ENCODE measurements around the gene CRHR1.
"Not testable (repeated sequence)": the region's sequence is repeated elsewhere in the genome, so short reads cannot be mapped to it uniquely, and the experiment has no call there.

Gene CRHR1

DNA sequence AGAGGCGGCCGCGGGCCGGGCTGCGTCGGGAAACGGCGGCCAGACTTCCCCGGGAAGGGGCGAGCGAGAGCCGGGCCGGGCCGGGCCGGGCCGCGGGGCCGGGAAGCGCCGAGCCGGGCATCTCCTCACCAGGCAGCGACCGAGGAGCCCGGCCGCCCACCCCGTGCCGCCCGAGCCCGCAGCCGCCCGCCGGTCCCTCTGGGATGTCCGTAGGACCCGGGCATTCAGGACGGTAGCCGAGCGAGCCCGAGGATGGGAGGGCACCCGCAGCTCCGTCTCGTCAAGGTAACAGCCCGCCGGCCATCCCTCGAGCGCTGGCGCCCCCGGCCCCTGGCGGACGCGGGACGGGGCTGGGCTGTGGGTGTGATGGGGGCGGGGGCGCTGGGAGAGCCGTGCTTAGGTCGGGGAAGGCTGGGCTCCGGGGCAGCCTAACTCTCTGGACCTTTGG, at the start of gene CRHR1:
Gene CRHR1, plus strand, starts transcription at position 28 of the 448 bp plus-strand sequence. Its CDS starts 225 bp downstream, at position 253.
- peak; percentile 52 for DNase-seq

DNA sequence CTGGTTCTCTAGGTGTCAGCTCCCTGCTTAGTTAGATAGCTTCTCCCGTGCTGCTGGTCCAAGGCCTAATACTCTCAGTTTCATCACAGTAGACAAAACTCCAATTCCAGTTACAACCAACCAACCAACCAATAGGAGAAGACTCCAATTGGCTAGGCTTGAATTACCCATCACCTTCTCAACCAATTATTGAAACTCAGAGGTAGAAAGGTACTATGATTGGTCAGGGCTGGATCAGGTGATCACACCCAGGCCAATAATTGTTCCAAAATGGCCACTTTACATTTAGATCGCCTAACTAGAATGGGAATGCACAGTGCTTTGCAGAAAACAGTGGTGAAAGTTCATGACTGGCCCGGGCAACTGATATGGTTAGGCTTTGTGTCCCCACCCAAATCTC, 49.5 kb upstream of the CRHR1 start:
- no peak for DNase-seq

DNA sequence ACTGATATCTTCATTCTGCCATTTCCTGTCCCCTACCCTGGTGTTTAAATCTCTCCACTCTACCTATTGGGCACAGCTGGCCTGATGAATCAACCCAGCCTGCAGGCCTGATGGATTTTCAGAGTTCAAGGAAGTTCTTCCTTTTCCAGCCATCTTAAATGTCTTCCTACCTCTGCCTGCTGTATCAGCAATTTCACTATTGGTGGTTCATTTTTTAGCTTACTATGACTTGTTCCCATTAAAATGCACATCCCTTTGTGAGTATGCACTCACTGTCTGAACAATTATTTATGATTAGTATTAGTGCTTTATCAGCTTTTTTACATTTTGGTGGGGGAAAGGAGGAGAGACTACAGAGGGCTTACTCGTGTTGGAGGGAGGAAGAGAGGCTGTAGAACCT, 48.6 kb upstream of the CRHR1 start:
- no peak for DNase-seq

DNA sequence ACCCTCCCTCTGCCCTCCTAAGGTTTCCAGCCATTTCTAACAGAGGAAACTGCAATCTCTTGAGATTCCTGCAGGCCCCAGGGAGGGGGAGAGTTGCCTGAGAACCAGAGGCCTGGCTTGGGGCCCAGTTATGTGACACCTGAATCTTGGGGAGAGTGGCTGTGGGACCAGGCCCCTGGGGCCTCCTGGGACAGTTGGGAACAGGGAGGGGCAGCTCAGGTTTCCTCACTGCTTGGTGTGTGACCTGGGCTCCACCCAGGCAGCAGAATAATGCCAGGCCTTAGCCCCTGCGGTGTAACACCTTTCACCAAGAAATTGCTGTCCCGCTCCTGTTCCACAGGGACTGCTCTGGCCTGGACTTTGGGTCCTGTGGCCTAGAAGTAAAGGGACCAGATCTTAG, 44.3 kb upstream of the CRHR1 start:
- no peak for DNase-seq

DNA sequence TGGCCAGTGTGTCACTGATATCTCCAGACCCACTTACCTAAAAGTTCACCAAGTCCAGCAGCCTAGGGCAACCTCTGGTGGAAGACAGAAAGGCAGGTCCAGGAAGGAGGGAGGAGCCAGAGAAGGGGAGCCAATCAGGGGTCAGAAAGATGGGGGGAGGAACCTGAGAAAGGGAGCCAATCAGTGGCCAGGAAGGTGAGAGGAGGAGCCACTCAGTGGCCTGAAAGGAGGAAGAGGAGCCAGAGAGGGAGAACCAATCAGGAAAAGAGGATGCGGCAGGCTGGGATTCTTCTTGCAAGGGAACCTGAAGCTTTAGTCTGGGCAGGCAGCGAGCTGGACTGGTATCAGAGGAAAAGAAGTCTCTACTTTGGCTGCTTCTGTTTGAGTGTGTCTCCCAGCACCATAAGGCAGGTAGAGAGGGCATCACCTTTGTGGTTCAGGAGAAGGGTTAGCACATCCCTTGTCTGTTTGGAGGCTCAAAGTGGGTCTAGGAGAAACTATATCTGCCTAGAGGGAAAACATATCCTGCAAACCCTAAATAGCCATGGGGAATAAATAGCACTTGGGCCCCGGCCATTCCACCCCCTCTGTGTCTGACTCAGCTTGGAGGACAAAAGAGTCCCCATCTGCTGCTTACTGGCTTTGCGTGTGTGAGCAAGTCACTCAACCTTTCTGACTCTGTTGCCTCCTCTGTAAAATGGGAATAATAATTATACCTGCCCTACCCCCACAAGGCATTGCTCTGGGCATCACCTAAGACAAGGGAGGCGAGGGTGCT, 43.4 kb upstream of the CRHR1 start:
- no peak for DNase-seq

DNA sequence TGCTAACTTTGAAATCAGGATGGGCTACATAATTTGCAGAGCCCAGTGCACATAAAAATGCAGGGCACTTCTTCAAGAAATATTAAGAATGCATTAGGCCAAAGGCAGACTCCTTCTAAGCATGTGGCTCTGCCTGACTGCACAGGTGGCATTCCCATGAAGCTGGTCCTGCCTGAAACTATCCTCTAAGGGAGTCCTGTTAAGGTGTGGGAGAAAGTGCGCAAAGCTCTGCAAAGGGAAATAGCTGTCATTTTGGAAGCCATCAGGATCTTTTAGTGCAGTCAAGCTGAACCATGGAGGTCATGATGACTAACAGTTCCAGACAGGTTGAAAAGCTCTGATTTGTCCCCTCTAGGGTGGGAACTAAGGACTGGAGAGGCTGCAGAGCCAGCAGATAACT, 41.9 kb upstream of the CRHR1 start:
- DNase-seq, result no peak

DNA sequence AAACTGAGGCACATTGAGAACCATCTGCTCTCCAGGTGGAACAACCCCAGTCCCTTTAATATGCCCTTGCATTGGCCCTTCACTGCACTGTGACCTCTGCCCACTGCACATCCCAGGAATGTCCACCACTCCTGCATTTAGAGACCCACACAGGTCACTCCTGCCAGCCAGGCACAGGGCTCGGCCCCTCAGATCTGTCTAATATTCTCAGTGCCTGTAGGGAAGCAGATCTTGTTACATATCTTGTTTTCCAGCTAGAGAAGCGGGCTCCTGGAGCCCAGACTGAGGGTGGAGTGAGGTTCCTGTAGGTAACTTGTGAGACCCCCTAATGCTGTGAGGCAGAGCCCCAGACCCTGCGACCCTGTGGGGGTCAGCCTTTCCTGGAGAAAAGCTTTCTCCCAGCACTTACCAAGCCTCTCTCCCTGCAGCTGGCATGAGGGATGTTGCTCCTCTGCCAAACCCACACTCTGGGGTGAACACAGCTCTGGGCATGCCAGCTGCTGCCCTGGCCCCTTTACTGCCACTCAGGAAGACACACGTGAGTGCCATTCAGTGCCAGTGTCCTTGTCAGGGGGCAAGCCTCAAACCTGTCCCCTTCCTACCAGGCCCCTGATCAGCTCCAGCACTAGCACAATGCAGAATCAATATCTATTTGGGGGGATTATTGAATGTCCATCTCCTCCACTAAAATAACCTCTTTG, 40.3 kb upstream of the CRHR1 start:
- no peak for DNase-seq

DNA sequence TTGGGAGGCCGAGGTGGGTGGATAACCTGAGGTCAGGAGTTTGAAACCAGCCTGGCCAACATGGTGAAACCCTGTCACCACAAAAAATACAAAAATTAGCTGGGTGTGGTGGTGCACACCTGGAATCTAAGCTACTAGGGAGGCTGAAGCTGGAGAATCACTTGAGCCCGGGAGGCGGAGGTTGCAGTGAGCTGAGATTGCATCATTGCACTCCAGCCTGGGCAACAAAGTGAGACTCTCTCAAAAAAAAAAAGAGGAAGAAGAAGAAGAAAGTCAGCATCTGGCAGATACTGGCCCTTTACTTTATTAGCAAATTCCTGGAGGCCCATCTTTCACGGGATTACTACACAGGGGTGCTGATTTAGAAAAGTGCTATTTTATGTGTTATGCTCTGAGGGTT, 39.3 kb upstream of the CRHR1 start:
- not testable (repeated sequence) for DNase-seq

DNA sequence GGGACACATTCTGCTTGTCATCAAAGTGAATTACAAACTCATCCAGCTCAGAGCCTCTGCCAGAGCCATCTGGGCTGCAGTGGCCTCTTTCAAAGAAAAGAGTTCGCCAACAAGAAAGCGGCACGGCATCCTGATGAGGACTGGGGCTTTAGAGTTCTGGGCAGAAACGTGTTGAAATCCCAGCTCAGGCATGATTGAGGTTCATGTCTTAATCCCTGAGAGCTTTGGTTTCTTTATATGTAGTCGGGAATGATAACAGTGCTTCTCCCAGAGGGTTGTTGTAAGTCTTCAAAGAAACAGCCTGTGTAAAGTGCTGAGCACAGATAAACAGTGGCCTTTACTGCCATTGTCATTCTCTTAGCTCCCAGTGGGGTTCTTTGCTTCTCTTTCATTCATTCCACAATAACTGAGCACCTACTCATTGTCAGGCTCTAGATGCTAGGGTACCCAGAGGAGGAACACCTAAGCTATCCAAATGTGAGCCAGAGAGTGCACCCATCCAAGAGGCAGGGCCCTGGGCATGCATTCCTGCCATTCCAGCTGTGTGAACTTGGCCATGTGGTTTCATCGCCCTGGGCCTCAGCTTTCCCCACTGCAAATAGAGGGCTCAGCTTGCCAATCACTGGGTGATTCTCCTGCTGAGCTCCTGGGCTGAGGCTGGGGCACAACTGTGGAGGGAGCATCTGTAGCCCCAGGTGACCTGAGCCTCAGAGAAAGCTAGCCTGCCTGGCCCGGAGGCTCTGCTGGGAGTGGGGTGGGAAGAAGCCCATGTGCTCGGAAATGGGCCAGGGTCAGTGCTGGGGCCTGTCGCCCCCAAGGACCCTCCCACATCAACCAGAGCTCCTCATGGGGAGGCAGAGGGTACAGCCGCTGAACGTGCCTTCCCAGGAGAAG, 38.3 kb upstream of the CRHR1 start:
- DNase-seq, result no peak

DNA sequence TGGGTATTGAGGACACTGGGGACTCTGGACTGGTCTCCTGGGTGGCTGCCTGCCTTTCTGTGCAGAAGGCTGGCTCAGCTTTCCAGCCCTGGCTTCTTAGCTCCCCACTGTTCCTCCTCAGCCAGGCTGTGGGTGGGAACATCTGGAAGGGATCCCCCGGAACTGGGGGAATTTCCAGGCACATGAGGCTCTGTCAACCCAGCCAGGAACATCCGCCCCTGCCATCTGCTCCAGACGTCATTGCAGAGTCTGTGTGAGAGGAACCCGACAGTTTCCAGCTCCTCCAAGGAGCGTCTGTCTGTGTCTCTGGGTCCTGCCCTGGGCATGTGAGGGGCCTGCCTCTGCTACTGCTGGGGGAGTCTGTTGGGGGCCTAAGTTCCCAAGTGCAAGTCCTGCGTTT, 36.2 kb upstream of the CRHR1 start:
- no peak for DNase-seq

DNA sequence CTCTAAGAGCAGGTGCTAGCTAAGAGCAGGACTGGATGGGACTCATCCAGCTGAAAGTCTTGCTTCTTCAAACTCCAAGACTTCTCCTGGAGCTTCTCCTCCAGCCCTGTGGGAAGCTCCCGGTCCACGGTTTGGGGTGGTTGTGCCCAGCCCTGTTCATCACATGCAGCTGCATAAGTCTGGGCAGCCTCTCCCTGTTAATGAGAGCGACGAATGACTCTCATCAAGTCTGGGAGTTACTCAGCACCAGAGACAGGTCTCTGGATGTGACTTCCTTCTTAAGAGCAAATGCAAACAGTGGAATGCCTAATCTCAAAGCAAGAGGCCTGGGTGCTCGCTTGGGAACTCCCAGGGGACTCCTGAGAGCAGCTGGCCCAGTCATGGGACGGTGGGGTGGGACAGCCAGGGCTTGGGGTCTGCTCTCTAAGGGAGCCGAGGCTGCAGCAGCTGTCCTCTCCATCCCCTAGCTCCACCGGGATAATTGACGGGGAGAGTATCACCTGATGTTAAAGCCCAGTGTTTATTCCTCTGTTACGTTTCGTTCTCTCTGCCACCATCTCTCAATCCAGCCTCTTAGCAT, 35.3 kb upstream of the CRHR1 start:
- no peak for DNase-seq

DNA sequence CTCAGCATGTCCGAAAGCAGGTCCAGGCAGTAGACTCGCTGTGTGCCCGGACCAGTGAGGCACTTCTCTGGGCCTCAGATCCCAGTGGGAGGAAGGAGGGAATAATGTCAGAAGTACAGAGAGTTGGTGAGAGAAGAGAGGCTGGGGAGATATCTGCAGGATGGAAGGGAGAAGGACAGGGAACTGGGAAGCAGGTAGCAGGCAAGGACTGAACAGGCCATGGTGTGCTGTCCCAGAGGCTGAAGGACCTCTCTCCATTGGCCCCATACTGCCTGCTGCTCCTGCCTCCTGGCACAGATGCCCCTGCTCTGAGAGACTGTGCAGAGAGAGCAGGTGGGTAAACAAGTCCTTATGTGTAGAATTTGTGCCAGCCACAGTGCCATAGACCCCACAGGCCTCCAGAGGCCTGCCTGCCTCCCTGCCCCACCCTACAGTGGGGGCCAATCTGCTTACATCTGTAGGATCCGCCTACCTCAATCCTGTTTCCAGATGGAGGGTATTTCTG, 34.2 kb upstream of the CRHR1 start:
- no peak for DNase-seq

DNA sequence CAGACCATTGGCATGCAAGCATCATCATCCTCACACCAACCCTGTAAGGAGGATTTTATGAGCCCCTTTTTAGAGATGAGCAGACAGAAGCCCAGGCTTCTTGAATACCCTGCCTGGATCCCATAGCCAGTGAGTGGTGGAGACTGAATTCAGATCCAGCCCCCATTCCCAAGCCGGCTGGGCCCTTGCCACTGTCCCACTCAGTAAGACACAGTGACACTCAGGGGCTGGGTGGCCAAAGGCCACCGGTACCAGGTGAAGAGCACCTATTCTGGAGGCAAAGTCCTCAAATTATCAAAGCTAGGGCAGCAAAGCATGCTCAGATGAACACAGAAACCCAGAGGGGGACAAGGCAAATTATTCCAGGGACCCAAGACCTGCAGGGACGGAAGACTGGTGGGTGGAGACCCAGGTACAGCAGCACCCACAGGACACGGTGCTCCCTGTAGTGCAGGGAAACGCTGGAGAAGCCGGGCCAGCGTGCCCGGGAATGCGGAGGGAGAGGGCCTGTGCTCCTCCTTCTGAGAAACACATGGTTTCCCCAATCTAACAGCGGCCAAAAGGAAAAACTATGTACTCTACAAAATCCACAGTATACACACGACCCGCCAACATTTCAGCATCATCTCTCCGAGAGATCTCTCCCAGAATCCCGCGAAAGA, 33.2 kb upstream of the CRHR1 start:
- no peak for DNase-seq

DNA sequence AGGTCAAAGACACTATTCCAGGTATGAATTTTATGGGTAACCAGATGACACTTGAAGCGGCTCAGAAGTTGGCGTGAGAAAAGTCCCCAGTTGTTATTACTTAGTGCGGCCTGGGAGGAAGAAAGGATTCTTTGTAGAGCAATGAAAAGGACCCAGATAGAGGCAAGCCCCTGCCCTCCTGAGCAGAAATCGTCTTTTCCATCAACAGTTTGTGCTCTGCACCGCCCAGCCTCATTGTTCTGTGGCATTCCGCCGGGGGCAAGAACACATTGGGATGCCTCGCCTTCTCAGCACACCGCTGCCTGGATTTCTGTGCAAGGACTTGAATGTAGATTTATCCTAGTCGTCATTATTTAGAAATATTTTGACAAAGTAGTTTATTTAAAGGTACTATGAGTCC, 32.7 kb upstream of the CRHR1 start:
- no peak for DNase-seq

DNA sequence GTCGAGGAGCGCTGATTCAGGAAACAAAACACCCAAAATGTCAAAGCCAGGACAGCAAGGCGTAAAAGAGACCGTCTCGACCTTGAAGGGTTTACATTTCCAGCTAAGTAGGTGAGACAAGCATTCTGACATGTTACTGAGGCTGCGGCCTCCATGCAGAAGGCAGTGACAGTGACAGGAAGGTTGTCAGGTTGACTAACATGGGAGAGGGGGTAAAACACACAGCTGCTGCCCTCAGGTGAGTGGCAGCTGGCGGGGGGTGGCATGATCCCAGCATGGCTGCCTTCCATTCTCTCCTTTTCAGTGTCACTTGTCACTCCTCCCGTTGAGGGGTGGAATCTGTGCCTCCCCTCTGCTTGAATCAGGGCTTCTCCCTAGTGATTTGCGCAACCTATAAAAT, 31.9 kb upstream of the CRHR1 start:
- DNase-seq, result no peak

DNA sequence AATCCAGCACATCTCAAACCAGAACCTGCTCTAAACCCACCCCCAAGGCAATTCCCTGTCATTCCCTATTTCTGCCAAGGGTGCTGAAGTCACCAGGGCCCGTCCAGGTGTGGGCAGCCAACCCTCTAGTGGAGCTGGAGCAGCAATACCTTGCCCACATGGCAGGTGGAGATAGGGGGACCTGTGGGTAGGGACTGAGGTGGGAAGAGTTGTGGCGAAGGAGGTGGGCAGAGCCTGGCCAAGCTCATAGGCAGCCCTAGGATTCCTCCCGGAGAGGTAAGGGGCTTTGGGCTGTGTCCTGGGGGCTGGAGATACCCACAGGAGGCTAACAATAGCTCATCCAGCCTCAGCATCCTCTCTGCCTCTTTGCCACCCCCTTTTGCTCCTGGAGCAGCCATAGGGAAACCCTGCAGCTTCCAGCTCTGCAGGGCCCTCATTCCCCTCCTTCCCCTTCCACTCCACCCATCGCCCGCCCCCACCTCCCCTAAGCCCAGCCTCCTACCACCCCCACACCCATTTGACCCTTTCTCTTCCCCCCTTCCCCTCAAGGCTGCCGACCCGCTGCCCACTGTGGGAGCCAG, 30.4 kb upstream of the CRHR1 start:
- no peak for DNase-seq

DNA sequence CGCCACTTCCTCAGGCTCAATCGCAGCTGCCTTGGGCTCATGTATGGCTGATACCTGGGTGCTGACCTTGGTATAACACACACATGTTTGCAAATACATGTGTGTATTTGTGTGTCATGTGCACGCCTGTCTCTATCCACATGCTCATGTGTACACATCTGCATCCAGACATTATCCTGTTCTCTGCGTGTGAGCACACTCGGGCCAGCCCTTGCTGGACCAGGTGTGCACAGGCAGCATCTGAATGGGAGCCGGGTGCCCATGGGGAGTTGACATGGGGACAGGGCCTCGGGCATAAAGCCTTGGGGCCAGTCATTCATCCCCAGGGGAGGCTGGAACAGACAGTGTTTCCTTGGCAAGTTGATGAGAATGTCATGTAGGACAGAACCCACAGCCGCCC, 29.1 kb upstream of the CRHR1 start:
- DNase-seq, result no peak

DNA sequence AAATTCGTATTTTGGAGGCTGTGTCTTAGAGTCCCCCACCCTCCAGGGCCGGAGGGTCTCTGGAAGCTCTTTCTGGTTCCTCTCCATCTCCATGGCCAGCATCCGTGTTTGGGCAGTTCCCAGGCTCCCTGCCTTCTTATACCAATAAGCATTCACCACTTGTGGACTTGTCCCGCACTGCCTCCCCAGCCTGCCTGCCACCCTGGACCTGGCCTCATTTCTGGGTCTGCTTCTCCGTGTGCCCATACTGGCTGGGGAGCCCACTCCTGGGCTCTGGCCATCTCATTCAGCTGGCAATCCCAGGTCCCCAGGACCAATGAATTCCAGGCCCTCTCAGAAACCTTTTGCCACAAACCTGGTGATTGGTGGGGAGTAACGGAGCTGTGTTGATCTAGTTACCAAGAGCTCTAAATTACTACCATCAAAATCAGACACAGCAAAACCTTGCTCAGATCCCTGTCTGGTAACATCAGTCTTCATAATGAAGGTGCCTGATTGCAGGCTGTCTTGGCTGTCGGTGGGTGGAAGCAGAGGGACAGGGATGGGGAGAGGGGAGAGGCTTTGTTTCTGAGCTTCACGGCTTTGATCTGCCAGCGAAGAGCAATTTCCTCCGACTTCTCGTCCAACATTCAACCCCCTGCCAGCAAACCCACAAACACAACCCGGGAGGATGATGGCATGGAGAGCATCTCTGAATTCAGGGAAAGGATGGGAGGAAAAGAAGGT, 27.7 kb upstream of the CRHR1 start:
- DNase-seq, result no peak

DNA sequence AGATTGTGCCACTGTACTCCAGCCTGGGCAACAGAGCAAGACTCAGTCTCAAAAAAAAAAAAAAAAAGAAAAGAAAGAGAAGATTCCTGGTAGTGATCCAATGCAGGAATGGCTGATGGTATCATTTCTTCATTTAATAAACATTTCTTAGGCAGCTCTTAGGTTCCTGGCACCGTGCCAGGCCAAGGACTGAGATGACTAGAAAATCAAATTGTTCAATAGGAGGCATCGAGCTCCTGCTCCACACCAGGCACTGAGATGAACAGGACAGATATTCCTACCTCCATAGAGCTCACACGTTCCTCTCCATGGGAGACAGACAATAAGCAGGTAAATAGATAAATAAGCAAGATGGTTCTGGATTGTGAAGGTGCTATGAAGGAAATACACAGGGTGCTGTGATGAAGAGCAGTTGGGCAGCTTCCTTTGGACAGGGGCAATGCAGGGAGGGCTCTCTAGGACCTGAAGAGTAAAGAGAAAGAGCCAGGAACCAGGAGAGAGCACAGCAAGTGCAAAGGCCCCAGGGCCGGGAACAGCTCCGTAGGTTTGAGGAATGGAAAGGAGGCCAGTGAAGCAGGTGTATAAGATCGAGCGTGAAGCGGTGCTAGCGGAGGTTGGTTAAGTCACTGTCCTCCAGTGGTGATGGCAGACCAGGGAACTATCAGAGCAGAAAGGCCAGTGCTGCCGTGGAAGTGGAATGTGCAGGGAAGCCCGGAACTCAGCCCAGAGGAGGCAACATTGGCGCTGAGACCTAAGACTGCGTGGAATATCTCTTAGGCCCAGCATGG, 26.5 kb upstream of the CRHR1 start:
- no peak for DNase-seq

DNA sequence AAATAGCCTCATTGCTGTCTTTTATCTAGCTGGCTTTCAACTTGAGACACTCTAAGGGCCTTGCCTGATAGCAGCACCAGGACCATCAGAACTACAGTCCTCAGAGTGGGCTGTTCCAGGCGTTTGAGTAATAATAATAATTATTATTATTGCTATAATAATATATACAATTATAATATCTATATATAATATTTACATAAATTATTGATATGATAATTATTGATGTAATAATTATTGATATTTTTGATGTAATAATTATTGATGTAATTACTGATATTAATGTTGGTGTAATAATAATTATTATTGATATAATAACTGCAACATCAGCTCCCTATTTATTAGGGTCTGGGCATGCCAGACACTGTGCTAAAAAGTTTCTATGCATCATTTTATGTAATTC, 25.6 kb upstream of the CRHR1 start:
- DNase-seq, result no peak
